ENCODE data around the gene PPP4R2.

GRCh38 chr3:72976281-72976741, 20.3 kb upstream of the PPP4R2 start:
- TF ChIP-seq, protein P1, sequence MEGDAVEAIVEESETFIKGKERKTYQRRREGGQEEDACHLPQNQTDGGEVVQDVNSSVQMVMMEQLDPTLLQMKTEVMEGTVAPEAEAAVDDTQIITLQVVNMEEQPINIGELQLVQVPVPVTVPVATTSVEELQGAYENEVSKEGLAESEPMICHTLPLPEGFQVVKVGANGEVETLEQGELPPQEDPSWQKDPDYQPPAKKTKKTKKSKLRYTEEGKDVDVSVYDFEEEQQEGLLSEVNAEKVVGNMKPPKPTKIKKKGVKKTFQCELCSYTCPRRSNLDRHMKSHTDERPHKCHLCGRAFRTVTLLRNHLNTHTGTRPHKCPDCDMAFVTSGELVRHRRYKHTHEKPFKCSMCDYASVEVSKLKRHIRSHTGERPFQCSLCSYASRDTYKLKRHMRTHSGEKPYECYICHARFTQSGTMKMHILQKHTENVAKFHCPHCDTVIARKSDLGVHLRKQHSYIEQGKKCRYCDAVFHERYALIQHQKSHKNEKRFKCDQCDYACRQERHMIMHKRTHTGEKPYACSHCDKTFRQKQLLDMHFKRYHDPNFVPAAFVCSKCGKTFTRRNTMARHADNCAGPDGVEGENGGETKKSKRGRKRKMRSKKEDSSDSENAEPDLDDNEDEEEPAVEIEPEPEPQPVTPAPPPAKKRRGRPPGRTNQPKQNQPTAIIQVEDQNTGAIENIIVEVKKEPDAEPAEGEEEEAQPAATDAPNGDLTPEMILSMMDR (IDR thresholded peaks at IDR 0.05; ENCODE audit: extremely low read depth in 1 of 2, insufficient read depth in 1 of 2, low read depth in 1 of 2, low read length in 2 of 2): no peak
- TF ChIP-seq, protein P2, sequence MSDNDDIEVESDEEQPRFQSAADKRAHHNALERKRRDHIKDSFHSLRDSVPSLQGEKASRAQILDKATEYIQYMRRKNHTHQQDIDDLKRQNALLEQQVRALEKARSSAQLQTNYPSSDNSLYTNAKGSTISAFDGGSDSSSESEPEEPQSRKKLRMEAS (IDR thresholded peaks at IDR 0.05; ENCODE audit: insufficient read depth, insufficient read length): no peak
- TF ChIP-seq POLR2A (IDR thresholded peaks at IDR 0.05; ENCODE audit: low read depth, low read length): no peak
- TF ChIP-seq FOS (IDR thresholded peaks at IDR 0.05; ENCODE audit: borderline replicate concordance, insufficient read depth, low read length): no peak
- TF ChIP-seq EZH2 (IDR thresholded peaks at IDR 0.05; ENCODE audit: borderline replicate concordance, low read depth, low read length, severe bottlenecking): no peak
- TF ChIP-seq MYC (IDR thresholded peaks at IDR 0.05; ENCODE audit: low read depth, low read length): no peak

All from endothelial cell of umbilical vein (primary cell).